KBM-7 (cell line): ENCODE results near the gene DDI2.
"Not testable (repeated sequence)": the region's sequence is repeated elsewhere in the genome, so short reads cannot be mapped to it uniquely, and the experiment has no call there.

Experiments
- DNase-seq: peaks from one replicate; pipeline ENCODE4 v3.0.0-alpha.2; 2015
- in situ Hi-C: fragments of 300-500 bp; cut with MboI; formaldehyde crosslinking; loops from 2 replicates; pipeline ENCODE4 v1.14.3; 2020; ENCODE audit warnings: low sequenced_read_pairs, low pct_unique_long_range_greater_than_20kb, mixed read lengths

DDI2 gene

DNA sequence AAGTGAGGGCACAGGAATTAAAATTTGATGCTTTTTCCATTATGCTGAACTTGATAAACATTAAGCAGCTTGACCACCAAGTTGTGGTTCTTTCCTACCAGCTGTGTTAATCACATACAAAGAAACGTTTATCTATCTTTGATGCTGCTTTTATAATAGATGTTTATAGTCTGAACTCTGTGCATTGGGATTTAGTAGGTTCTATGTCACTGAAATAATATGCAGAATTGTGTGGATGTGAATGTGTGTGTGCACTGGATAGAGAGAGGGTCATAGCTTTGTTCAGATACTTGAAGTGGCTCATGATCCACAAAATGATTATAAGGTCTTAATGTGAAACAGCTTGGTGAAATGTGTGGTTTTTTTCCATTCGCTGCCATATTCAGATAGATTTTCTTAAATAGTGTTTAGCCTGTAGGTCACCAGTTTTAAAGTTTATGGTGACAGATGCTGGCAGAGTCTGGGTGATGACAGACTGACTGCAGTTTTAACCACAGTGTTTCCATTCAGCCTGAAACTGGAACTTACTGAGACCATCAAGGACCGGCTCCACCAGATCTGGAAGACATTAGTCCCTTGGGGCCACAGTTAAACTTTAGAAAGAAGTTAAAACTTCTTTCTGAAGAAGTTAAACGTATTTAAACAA, 10.2 kb downstream of the DDI2 start:
- DNase-seq, result no peak
- in situ Hi-C loops, result no loop called here

DNA sequence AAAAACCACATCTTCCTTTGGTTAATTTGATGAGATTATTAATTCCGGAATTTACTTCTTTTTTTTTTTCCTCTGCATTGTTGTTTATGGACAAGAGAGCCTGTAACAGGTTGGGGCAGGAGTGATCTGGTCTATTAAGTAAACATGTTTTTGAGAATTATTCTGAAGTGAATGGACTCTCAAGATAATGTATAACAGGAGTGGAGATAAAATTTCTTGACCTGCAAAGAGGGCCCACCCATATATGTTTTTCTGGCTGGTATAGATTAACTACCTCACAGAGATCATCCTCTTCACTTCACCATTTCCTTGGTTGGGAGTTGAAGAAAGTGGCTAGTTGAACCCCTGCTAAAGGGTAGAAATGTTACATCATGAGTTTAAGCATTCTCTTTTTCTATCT, 10.7 kb downstream of the DDI2 start:
- no peak for DNase-seq
- in situ Hi-C loops, result no loop called here

DNA sequence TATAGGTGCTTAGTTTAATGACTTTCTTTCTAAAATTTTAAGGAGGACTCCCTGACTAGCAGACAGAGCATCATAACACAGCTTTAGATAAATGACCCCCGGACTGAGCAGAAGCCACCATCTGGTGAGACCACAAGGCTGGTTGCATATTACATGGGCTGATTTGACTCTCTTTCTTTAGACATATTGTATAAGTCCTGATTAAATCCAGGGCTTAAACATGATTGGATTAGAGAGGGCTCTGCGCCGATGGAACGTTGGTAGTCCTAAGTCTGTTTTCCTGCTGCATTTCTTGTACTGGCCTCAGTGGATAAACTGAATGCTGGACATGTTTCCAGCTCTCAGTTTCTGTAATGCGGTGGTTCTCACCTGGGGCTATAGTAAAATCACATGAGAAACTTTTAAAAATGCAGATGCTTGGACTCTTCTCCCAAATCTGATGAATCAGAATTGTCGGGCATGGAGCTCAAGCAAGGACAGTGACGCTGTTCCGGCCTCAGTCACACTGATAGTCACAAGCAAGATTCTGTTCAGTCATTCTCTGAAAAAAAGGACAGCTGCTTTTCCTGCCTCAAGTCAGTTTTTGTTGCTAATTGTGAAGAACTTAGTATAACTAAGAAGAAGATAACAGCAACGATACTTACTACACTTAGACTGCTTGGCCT, 16.6 kb downstream of the DDI2 start:
- no peak for DNase-seq
- in situ Hi-C loops, result no loop called here

DNA sequence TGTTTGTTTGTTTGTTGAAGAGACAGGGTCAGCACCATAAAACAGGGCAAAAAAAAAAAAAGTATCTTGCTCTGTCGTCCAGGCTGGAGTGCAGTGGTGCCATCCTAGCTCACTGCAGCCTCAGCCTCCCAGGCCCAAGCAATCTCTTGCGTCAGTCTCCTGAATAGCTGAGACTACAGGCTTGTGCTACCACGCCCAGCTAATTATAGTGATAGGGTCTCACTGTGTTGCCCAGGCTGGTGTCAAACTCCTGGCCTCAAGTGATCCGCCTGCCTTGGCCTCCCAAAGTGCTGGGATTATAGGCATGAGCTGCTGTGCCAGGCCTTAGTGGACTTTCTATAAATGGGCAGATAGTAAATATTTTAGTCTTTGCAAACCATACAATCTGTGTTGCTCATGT, 19.2 kb downstream of the DDI2 start:
- in situ Hi-C loops, result no loop called here
- no peak for DNase-seq

DNA sequence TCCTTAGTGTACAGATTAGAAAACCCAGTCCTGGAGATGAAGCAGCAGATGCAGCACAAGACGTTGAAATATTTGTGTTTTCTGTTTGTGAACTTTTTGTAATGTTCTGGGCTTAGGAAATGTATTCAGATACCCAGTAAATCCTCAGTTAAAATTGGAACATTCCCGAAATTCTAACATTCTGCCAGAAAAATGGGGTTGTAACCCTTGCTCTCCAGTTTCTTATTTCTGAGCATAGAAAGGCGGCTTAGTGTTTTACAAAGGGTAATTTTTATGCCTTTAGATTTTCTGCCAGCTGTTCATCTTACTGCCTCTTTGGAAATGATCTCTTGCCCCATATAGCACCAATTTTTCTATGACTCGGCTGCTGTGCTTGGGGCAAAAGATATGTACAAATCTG, 20.6 kb downstream of the DDI2 start:
- DNase-seq, result no peak
- in situ Hi-C loops, result no loop called here

DNA sequence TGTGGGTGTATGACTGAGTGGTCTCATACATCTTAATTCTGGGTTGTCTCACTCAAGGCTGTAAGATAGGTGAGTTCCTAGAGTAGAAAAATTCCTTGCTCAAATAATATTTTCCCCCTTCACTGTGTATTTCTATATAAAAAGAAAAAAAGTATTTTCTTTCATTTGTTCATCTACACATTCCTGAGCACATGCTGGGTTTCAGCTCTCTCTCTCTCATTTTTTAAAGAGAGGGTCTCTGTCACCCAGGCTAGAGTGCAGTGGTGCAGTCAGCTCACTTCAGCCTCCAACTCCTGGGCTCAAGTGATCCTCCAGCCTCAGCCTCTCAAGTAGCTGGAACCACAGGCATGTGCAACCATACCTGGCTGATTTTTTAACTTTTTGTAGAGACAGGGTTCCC, 22.0 kb downstream of the DDI2 start:
- DNase-seq, result no peak
- in situ Hi-C loops, result no loop called here

DNA sequence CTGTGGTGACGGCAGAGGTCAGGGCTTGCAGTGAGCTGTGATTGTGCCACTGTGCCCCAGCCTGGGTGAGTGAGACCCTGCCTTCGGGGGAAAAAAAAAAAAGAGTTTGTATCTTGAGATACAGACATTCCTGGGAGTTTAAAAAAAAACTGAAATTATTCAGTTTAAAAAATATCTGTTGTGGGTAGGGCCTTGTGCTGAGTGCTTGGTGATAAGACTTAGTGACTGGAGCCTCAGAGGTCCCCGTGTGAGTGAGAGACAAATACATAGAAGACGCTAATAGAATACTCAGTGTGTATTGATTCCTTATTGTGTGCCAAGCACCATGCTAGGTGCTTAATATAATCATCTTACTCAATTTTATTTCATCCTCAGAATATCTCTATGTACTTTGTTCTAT, 22.7 kb downstream of the DDI2 start:
- in situ Hi-C loops, result no loop called here
- no peak for DNase-seq

DNA sequence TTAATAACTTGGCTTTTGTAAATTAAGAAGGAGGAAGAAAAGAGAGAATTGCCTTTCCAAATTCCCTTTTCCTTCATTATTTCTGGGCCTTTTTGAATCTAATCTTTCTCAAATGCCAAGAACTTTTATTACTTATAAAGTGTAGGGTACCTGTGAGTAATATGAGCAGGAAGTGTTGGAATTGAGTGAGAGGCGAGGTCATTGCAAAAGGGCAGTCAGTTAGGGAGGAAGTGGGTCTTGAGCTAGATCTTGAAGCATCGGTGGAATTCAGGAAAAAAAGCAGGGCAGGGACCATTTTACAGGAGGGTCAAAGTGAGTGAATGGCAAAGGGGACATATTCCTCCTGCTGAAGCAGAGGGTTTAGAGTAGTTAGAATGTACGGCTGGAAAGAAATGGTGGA, 23.4 kb downstream of the DDI2 start:
- in situ Hi-C loops, result no loop called here
- DNase-seq, result no peak

DNA sequence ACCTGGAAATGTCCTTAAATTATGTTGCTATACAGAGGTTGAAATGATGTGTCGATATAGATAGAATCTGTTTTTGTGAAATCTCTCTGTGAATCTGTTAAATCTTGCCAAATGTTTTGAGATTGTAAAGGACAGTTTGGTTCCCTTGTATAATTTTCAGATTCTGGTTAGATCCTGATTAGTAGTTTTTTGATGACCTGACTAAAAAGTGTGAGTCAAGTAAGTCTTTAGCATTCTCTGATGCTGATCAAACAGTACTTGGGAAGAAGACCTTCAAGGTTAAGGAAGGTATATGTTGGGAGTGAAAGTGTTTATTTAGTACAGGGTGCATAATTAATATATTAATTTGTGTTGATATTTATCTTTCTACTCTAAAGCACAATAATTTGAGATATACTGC, 32.7 kb downstream of the DDI2 start:
- in situ Hi-C loops, result no loop called here

DNA sequence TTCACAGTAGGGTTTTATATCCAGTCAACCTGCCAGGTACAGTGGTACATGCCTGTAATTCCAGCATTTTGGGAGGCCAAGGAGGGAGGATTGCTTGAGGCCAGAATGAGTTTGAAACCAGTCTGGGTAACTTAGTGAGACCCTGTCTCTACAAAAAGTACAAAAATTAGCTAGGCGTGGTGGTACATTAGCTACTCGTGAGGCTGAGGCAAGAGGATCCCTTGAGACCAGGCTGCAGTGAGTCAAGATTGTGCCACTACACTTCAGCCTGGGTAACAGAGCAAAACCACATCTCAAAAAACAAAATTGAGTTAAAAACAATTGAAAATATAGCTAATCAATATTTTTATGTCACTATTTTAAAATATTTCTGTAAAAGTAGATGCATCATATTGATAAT, 33.2 kb downstream of the DDI2 start:
- no peak for DNase-seq
- in situ Hi-C loops, result no loop called here

More for the DNA sequence above, 32.7 kb downstream of the DDI2 start:
- DNase-seq, result no peak

DNA sequence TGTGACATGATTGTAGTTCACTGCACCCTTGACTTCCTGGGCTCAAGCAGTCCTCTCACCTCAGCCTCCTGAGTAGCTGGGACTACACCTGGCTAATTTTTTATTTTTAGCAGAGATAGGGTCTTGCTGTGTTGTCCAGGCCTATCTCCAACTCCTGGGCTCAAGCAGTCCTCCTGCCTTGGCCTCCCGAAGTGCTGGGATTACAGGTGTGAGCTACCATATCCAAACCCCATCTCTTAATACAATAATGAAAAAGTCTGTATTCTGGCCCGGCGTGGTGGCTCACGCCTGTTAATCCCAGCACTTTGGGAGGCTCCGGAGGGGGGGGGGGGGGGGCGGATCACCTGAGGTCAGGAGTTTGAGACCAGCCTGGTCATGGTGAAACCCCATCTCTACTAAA, 34.9 kb downstream of the DDI2 start:
- in situ Hi-C loops, DNase-seq: not testable (repeated sequence)

DNA sequence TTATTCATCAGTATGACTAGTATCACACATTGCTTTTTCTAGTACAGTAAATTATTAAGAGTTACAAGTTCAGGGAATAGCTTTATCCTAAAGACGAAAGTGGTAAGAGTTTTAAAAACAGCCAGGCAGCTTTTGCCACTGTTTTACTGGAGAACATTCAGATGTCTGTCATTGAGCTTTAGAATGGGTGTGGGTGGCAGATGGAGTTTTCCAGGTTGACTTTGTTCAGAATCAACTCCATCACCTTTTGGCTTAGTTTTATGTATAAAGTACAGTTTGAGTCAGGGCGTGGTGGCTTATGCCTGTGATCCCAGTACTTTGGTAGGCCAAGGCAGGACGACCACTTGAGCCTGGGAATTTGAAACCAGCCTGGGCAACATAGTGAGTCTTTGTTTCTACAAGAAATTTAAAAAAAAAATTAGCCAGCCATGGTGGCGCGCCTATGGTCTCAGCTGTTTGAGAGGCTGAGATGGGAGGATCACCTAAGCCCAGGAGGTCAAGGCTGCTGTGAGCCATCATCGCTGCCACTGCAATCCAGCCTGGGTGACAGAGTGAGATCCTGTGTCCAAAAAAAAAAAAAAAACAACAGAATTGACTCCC, 36.9 kb downstream of the DDI2 start:
- no peak for DNase-seq
- in situ Hi-C loops, result no loop called here

DNA sequence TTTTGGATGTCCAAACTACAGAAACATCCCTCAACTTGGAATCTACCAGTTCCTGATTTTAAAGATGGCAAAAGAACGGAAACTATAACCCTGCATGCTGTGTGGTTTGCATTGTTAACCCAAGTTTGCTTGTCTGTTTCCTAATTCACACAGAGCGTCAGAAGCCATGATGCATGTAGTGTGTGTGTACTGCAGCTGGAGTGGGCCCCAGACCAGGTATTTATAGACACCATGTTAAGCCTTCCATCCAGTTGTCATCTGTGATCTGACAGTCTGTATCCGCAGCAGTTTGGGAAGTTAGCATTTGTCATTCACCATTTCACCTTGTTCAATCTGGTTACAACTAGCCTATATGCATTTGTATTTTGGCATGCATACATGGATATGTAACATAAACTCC, 39.2 kb downstream of the DDI2 start:
- no peak for DNase-seq

DNA sequence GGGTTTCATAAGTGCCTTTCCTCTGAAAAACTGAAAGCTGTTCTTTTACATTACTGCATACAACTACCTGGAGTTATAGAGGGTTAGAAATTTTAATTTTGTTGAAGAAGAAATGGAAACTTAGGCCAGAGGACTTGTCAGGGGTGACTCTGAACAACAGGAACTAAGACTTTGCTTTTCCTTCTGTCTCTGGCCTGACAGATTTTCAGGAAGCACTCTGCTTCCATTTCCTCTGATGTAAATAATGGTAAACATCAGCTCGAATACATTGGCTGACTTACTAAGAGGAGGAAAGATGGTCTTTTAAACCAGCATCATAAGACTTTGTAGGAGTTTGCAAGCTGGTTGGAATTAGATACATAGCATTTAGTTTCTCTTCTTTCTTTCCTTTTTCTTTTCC, 39.8 kb downstream of the DDI2 start:
- in situ Hi-C loops, result no loop called here
- DNase-seq, result no peak

More for the DNA sequence above, 39.2 kb downstream of the DDI2 start:
- in situ Hi-C loops, result no loop called here

DNA sequence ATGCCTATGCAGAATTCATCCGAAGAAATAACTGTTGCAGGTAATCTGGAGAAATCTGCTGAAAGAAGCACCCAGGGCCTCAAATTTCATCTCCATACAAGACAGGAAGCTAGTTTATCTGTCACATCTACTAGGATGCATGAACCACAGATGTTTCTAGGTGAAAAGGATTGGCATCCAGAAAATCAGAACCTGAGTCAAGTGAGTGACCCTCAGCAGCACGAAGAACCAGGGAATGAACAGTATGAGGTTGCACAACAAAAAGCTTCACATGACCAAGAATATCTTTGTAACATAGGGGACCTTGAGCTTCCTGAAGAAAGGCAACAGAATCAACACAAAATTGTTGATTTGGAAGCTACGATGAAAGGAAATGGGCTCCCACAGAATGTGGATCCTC, 42.9 kb downstream of the DDI2 start:
- in situ Hi-C loops, result no loop called here
- DNase-seq, result no peak

DNA sequence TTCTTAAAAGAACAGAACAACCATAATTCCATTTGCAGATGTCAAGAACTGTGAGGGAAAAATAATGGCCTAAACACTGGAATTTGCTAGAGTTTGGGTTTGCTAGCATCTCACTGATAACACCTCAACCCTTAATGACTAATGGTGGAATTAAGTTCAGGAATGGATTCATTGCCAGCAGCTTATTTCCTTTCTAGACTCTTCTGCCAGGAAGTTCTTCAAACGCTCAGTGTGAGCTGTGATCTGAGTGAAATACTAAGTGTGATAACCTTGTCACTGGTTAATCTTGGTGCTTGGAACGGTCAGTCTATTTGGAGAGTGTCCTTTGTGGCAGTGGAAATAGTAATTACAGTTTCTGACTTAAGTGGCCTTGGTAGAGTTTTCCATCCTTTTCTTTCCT, 45.2 kb downstream of the DDI2 start:
- no peak for DNase-seq
- in situ Hi-C loops, result no loop called here

DNA sequence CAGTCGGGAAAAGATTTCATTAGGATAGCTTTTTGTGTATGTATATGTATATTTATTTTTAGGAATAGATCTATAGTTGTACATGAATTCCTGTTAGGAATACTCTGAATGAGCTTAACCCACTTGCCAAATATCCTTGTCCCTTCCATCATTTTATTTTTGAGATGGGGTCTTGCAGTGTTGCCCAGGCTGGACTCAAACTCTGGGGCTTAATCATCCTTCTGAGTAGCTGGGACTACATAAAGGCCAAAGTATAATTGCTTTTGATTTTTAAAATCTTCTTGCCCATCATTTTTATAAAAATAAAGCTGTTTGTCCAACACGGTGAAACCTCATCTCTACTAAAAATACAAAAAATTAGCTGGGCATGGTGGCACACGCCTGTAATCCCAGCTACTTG, 46.7 kb downstream of the DDI2 start:
- DNase-seq, result no peak
- in situ Hi-C loops, result no loop called here

DNA sequence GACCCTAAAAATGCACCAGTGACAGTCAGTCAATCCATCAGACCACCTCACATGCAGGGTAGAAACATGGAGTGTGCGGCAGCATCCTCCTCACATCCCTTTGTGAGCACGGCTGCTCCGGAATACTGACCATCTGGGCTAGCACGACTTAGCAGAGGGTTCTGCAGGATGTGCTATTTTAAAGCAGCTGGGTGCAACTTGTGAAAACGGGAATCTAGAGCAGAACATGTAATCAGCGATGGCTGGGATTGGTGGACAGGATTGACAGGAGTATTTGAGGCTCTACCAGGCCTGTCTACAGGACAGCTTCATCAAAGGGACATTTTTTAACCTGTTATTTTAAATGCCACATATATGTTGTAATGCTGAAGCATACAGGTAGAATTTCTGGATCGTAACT, 50.1 kb downstream of the DDI2 start:
- in situ Hi-C loops, result no loop called here
- DNase-seq, result no peak

DNA sequence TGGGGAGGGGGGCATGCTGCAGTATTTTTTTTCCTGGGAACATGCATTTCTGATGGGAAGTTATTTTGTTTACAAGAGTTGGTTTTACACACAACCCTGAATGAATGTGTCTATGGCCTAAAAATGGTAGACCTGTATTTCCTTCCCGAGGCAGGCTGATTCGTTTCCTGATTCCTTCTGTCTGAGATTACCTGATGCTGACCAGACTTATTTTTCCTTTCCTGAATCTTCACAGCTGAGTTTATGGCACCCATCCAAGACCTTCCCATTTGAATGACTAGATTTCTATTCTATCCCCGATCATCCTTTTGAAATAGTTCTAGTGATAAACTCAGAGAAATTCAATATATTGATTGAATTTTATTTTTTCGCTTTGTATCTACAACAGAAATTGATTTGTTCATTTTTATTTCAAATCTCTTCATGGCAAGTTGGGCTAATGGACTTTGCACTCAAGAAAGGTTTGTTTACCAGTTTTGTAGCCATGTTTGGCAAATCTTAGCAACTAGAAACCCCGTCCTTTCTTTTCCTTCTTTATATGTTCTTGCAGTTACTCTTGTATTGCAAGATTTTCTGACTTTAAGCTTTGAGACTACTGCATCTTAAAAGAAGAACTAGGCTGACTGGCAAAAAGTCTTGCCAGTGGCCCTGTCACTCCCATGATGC, 51.0 kb downstream of the DDI2 start:
- no peak for DNase-seq
- in situ Hi-C loops, result no loop called here

DNA sequence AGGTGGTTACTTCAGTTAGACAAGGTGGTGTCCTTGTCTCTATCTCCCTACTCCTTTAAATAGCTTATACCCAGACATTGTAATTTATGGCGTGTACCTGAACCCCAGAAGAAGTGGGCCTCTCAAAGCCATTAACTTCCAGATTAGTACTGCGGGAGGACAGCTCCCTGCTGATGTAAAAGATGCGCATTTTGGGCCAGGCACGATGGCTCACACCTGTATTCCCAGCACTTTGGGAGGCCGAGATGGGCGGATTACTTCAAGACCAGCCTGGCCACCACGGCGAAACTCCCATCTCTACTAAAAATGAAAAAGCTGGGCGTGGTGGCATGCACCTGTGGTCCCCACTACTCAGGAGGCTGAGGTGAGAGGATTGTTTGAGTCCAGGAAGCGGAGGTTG, 51.8 kb downstream of the DDI2 start:
- in situ Hi-C loops, result no loop called here

More for the DNA sequence above, 51.8 kb downstream of the DDI2 start:
- no peak for DNase-seq
